ENCODE data around the gene HARS1.

Gene HARS1

GRCh38 chr5:140700177-140701144 lies 9.3 kb upstream of the HARS1 start, which contains the start of gene ZMAT2:
Gene ZMAT2 (plus strand): TSS chr5:140700447. CDS start chr5:140700461, 14 bp downstream.
- TF ChIP-seq, protein P1, sequence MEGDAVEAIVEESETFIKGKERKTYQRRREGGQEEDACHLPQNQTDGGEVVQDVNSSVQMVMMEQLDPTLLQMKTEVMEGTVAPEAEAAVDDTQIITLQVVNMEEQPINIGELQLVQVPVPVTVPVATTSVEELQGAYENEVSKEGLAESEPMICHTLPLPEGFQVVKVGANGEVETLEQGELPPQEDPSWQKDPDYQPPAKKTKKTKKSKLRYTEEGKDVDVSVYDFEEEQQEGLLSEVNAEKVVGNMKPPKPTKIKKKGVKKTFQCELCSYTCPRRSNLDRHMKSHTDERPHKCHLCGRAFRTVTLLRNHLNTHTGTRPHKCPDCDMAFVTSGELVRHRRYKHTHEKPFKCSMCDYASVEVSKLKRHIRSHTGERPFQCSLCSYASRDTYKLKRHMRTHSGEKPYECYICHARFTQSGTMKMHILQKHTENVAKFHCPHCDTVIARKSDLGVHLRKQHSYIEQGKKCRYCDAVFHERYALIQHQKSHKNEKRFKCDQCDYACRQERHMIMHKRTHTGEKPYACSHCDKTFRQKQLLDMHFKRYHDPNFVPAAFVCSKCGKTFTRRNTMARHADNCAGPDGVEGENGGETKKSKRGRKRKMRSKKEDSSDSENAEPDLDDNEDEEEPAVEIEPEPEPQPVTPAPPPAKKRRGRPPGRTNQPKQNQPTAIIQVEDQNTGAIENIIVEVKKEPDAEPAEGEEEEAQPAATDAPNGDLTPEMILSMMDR (IDR thresholded peaks at IDR 0.05; ENCODE audit: low read depth, low read length) = no peak
- Histone ChIP-seq H3K27me3 (no peaks in the 10 kb centered on the region), H3K4me3 (ENCODE audit: low read depth, low read length) (peak within 1 kb of the TSS; percentile 99), H3K9me3 (no peaks in the 10 kb centered on the region), H3K4me1 (peaks cover 6% of the 10 kb centered on the region), H3K36me3 (peaks cover 76% of the 10 kb centered on the region)
- peak; percentile 92 for DNase-seq

GRCh38 chr5:140696891-140697492 lies 5.8 kb upstream of the HARS1 start:
- Histone ChIP-seq H3K4me3 (ENCODE audit: low read depth, low read length) (no peak overlapping the region), H3K36me3 (peaks cover 65% of the 10 kb centered on the region)
- TF ChIP-seq, protein P1 (IDR thresholded peaks at IDR 0.05; ENCODE audit: low read depth, low read length) = no peak

DNA sequence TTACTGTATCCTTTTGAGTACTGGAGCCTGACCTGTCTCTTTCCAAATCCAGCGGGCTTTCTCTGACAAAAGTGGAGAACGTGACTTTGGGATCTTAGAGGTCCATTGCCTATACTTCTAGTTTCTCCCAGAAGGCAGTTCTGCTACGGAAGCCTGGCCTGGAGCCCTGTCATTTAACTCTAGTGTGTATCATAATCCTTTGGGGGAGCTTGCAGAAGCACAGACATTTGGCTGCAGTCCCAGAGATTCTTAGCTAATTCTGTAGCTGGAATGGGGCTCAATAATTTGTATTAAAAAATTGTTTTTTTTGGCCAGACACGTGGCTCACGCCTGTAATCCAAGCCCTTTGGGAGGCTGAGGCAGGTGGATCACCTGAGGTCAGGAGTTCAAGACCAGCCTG lies 3.1 kb upstream of the HARS1 start:
- peaks cover 62% of the 10 kb centered on the region for H3K36me3 ChIP-seq
- H3K9me3 ChIP-seq = no peaks in the 10 kb centered on the region
- H3K4me1 ChIP-seq = no peaks in the 10 kb centered on the region; the same call in 1 of the 2 replicates
- no peak for DNase-seq
- no peaks in the 10 kb centered on the region for H3K27me3 ChIP-seq
- H3K4me3 ChIP-seq (ENCODE audit: low read depth, low read length) = no peak overlapping the region
- TF ChIP-seq, protein P1 (IDR thresholded peaks at IDR 0.05; ENCODE audit: low read depth, low read length) = no peak

More at GRCh38 chr5:140696891-140697492, 5.8 kb upstream of the HARS1 start:
- Histone ChIP-seq H3K9me3 (no peaks in the 10 kb centered on the region), H3K4me1 (peaks cover 6% of the 10 kb centered on the region), H3K27me3 (no peaks in the 10 kb centered on the region)
- no peak for DNase-seq

GRCh38 chr5:140690376-140690932 lies 716 bp downstream of the HARS1 start:
- TF ChIP-seq, protein P1 (IDR thresholded peaks at IDR 0.05; ENCODE audit: low read depth, low read length) = no peak
- Histone ChIP-seq H3K27me3 (no peaks in the 10 kb centered on the region), H3K9me3 (no peaks in the 10 kb centered on the region), H3K4me1 (no peaks in the 10 kb centered on the region; the same call in 1 of the 2 replicates), H3K36me3 (peaks cover 42% of the 10 kb centered on the region), H3K4me3 (ENCODE audit: low read depth, low read length) (peak overlapping the region; percentile 93)
- DNase-seq = no peak

DNA sequence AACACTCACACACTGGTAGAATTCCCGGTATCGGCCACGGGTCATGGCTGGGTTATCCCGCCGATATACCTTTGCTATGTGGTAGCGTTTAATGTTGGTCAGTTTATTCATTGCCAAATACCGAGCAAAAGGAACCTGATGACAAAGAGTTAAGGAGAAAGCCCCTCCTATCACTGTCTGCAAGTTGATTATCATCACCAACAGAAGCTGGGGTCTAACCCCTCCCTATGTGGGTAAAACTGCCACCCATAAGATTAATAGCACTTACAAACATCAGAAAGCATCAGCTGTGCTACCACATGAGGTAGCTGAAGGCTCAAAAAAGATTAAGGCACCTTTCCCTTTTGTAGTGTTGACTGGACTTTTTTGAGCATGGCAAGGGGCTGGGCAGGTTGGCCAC lies 12.2 kb downstream of the HARS1 start:
- DNase-seq = no peak
- Histone ChIP-seq H3K9me3 (no peaks in the 10 kb centered on the region), H3K36me3 (peaks cover 69% of the 10 kb centered on the region), H3K4me3 (ENCODE audit: low read depth, low read length) (no peak overlapping the region), H3K4me1 (no peaks in the 10 kb centered on the region), H3K27me3 (no peaks in the 10 kb centered on the region)
- TF ChIP-seq, protein P1 (IDR thresholded peaks at IDR 0.05; ENCODE audit: low read depth, low read length) = no peak
